Right lobe of liver (tissue), 6 donors: ENCODE measurements around the gene ATG7. TPM values are rescaled to one million over a fixed set of nuclear protein-coding genes. Genes with fewer than 3 reads are reported as not detected.
A peak's percentile ranks its signal among the peaks of the same experiment; 100 is the strongest.

Experiments
- ATAC-seq, 4 donors: fragments of 200-7000 bp; cut with Tn5 transposase; one replicate each; pipeline ENCODE4 v1.9.1; 2020; ENCODE audit warnings: mild to moderate bottlenecking in 4 of 4, moderate library complexity in 4 of 4
- DNase-seq, 3 donors: peaks; one replicate each; pipeline ENCODE4 v3.0.0-alpha.2; 2020
- H3K27ac ChIP-seq, 3 donors: fragments of 200-600 bp; one replicate each; pipeline ENCODE4 v1.8.0; 2022
- H3K27me3 ChIP-seq, 2 donors: fragments of 200-600 bp; one replicate each; pipeline ENCODE4 v1.8.0; 2022
- H3K36me3 ChIP-seq, 4 donors: fragments of 200-600 bp; sonication (generic) in 1 of 4; one replicate each; pipeline versions ENCODE4 v1.5.1 to v1.8.0; 2017 to 2022; ENCODE audit warnings: control low read depth in 1 of 4
- H3K4me1 ChIP-seq, 4 donors: fragments of 200-600 bp; sonication (generic) in 1 of 4; one replicate each; pipeline versions ENCODE4 v1.5.1 to v1.8.0; 2017 to 2022; ENCODE audit warnings: control low read depth in 1 of 4
- H3K4me3 ChIP-seq, 3 donors: fragments of 200-600 bp; one replicate each; pipeline ENCODE4 v1.8.0; 2022
- H3K9me3 ChIP-seq, 4 donors: fragments of 200-600 bp; sonication (generic) in 1 of 4; one replicate each; pipeline versions ENCODE4 v1.5.1 to v1.8.0; 2017 to 2022; ENCODE audit warnings: control low read depth in 1 of 4
- POLR2A ChIP-seq: fragments of 450-650 bp; IDR thresholded peaks from one replicate; pipeline ENCODE4 v1.6.1; 2017; ENCODE audit warnings: antibody characterized with exemption, mild to moderate bottlenecking
- WGBS: methylation state at CpG from one replicate; pipeline ENCODE4 v1.1.6; 2018; ENCODE audit warnings: low coverage, low lambda C conversion rate; ENCODE audit not compliant: insufficient coverage; ENCODE audit errors: missing lambda C conversion rate; 5-methylcytosine and 5-hydroxymethylcytosine counted together
- intact Hi-C, 2 donors: fragments of 100-400 bp; cut with DNase I; formaldehyde crosslinking; loops; one replicate each; pipeline versions ENCODE4 v1.11.2 to v1.14.1; 2022
- total RNA-seq, 6 experiments: library from RNA; depleted of rRNA in 2 of 6; stranded (reverse); fragments of >200 nt in 2 of 6; fragmentation: NEBNext Ultra II Directional in 3 of 6; extraction: Animal tissue kit (Norgen Biotek cat#: 25700) in 3 of 6; gene quantifications; one replicate each; pipeline versions ENCODE4 v1.1.0 to v1.2.4, GENCODE V29; 2016 to 2023
- TF ChIP-seq, protein P1 (sequence below), 4 donors: fragments of 200-600 bp in 3 of 4; fragments of 450-650 bp in 1 of 4; IDR thresholded peaks; one replicate each; pipeline versions ENCODE4 v1.5.1 to v1.8.0; 2016 to 2022; ENCODE audit warnings: antibody characterized with exemption in 4 of 4, mild to moderate bottlenecking in 2 of 4
- donor health status: DM: no; HTN: yes; CAD: no.
- donor health status: DM: no; HTN: no; CAD: no.
- donor health status: DM: no; HTN: no; CAD: no.
- donor health status: DM: no; HTN: yes; CAD: no.
- donor health status: DM: no; HTN: yes; CAD: no.

The ATG7 gene
- total RNA-seq, 6 experiments from 2014 or later, result 13.6 to 21.1 (median 15.8) TPM

DNA sequence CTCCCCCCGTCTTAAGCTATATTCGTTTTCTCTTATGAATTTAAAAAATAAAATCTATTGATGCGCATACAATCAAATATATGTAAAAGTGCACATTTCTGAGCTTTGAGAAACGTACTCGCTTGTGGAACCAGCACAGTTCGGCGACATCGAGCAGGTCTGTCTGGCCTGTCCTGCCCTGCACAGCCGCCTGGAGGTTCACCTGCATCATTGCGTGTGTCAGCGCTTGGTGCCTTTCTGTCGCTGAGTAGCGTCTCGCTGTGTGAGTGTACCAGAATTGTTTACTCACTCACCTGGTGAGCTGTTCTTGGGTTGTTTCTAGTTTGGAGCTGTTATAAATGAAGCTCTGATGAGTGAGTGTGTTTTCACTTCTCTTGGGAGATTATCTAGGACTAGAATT is 267.5 kb downstream of the ATG7 start:
- WGBS, result 93% methylated on average over 11 of the region's 14 CpGs
- no peaks in the 10 kb centered on the region for H3K27me3 ChIP-seq
- H3K4me1 ChIP-seq, result no peaks in the 10 kb centered on the region
- intact Hi-C loops, result no loop called here
- H3K4me3 ChIP-seq, result no peak overlapping the region
- H3K9me3 ChIP-seq, result no peaks in the 10 kb centered on the region
- ATAC-seq (peak in 1 of 4 donors; percentile 35), DNase-seq (no peak)
- H3K27ac ChIP-seq, result no peak overlapping the region
- TF ChIP-seq POLR2A, result no peak
- TF ChIP-seq, protein P1, sequence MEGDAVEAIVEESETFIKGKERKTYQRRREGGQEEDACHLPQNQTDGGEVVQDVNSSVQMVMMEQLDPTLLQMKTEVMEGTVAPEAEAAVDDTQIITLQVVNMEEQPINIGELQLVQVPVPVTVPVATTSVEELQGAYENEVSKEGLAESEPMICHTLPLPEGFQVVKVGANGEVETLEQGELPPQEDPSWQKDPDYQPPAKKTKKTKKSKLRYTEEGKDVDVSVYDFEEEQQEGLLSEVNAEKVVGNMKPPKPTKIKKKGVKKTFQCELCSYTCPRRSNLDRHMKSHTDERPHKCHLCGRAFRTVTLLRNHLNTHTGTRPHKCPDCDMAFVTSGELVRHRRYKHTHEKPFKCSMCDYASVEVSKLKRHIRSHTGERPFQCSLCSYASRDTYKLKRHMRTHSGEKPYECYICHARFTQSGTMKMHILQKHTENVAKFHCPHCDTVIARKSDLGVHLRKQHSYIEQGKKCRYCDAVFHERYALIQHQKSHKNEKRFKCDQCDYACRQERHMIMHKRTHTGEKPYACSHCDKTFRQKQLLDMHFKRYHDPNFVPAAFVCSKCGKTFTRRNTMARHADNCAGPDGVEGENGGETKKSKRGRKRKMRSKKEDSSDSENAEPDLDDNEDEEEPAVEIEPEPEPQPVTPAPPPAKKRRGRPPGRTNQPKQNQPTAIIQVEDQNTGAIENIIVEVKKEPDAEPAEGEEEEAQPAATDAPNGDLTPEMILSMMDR (IDR thresholded peaks at IDR 0.05), result no peak
- H3K36me3 ChIP-seq, result no peaks in the 10 kb centered on the region

DNA sequence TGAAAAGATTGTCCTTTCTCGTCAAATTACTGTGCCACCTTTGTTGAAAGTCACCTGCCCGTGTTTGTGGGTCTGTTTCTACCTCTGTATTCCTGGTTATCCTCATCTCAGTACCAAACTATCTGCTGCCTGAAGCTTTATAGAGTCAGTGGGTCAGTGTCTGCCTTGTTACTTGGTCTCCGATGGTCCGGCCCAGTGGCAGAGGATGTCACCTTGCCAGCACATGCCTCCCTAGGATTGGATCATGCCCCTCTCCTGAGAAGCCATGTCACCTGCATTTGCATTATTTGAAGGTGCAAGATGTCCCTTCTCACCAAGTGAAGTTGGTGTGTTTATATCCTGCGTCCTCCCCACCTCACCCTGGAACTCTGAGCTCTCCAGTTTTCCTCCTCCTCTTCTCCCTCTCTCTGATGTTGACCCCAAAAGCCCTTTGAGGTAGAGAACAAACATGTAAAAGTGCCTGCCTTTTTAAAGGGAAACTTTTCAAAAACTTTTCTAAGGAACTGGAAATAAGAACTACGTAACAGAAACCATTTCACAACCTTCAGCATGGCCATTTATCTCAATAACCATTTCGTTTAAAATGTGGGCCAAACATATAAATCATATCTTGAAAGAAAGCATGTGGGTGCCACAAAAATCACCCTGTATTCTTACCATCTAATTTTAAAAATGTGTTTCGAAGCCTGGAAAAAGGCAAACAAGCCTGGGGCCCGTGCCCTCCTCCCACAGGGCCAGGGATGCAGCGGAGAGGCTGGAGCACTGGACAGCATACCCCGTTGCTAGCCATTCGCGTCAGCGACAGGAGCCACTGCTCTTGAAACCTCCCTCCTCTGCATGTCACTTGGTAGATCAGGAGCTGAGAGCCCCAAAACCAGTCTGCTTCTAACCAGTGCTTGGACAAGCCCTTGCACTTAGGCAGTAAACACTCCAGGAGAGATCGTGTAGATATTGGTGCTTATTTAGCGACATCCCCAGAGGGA is 269.4 kb downstream of the ATG7 start:
- Histone ChIP-seq H3K27me3 (no peaks in the 10 kb centered on the region), H3K4me1 (no peaks in the 10 kb centered on the region), H3K4me3 (no peak overlapping the region), H3K36me3 (no peaks in the 10 kb centered on the region), H3K9me3 (no peaks in the 10 kb centered on the region), H3K27ac (no peak overlapping the region)
- ATAC-seq (no peak), DNase-seq (peak in 1 of 3 donors; percentile 28)
- intact Hi-C loops, result no loop called here
- TF ChIP-seq POLR2A, result no peak
- TF ChIP-seq, protein P1 (IDR thresholded peaks at IDR 0.05), result no peak
- 89% methylated on average over 12 of the region's 16 CpGs for WGBS

DNA sequence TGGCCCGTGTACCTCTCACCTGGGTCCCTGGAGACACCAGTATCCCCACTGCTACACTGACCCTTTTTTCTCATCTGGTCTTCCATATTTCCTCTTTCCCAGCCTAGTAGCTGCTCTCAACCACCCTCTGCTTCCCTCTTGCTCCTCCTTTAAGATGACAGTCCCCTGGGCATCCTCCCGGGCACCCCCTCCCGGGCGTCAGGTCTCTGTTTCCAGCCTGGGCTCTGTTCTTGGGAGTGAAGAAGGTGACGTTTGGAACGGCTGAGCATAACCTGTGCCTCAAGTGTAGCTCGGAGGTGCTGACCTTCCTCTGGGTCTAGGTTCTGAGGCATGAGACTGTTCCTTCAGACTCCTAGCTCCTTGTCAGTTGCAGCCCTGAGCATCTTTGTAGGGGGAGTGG is 270.4 kb downstream of the ATG7 start:
- Histone ChIP-seq H3K36me3 (no peaks in the 10 kb centered on the region), H3K4me1 (no peaks in the 10 kb centered on the region), H3K27me3 (no peaks in the 10 kb centered on the region), H3K9me3 (peaks cover 0 to 3% (median 0%) of the 10 kb centered on the region in 4 donors), H3K27ac (no peak overlapping the region), H3K4me3 (no peak overlapping the region)
- ATAC-seq (no peak), DNase-seq (peak in 1 of 3 donors; percentile 40)
- 88% methylated on average over 7 of the region's 7 CpGs for WGBS
- TF ChIP-seq, protein P1 (IDR thresholded peaks at IDR 0.05), result no peak
- TF ChIP-seq POLR2A, result no peak
- intact Hi-C loops, result no loop called here

DNA sequence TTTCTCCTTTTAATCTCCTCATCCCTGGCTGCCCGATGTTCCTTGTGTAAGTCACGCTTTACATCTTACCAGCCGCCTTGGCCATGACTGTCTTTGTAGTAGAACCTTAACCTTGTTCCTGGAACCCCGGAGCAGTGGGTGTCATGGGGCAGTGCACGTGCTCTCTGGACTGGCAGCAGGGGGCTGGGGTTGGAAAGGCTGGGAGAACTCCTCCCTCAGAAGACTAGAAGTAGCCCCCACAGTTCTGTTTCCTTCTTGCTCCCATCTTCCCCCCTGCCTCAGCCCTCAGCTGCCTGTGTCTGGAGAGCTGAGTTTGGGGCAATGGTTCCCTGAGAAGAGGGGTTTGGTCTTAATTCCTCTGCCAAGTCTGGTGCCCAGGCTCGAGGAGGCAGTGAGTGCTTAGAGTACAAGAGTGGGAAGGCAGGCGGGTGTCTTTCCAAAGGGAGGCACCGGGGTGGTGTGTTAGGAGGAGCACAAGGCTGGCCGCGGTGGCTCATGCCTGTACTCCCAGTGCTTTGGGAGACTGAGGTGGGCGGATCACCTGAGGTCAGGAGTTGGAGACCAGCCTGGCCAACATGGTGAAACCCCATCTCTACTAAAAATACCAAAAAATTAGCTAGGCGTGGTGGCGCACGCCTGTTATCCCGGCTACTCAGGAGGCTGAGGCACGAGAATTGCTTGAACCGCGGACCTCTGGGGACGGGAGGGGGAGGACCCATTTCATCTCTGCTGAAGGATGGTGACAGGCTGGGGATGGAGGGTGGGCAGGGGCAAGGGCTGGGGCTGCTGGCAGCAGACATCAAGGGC is 271.1 kb downstream of the ATG7 start:
- 89% methylated on average over 11 of the region's 19 CpGs for WGBS
- DNase-seq, result peak in 1 of 3 donors; percentile 33
- no peak overlapping the region for H3K4me3 ChIP-seq

More for the DNA sequence above, 271.1 kb downstream of the ATG7 start:
- TF ChIP-seq, protein P1 (IDR thresholded peaks at IDR 0.05), result no peak
- no peak for TF ChIP-seq POLR2A
- no peak for ATAC-seq
- no peaks in the 10 kb centered on the region for H3K27me3 ChIP-seq
- peaks cover 0 to 3% (median 0%) of the 10 kb centered on the region in 4 donors for H3K9me3 ChIP-seq
- intact Hi-C loops, result no loop called here
- H3K36me3 ChIP-seq, result no peaks in the 10 kb centered on the region
- no peak overlapping the region for H3K27ac ChIP-seq
- no peaks in the 10 kb centered on the region for H3K4me1 ChIP-seq
